T-helper 17 cell (primary cell): ENCODE results near the gene COG5. TPM values are rescaled to one million over a fixed set of nuclear protein-coding genes. Genes with fewer than 3 reads are reported as not detected.
"Not testable (repeated sequence)": the region's sequence is repeated elsewhere in the genome, so short reads cannot be mapped to it uniquely, and the experiment has no call there.

Experiments used
- ATAC-seq: fragments of 150-1000 bp; cut with Tn5 transposase; 2 replicates; pipeline ENCODE4 v1.10.0; 2021; ENCODE audit warnings: mild to moderate bottlenecking, moderate library complexity
- DNase-seq, 3 donors: peaks; one replicate each; pipeline versions ENCODE4 v3.0.0 to v3.0.0-alpha.2; 2020 to 2021
- H3K9me3 ChIP-seq: one replicate; pipeline ENCODE4 v1.7.0; 2013; ENCODE audit warnings: low read length, mild to moderate bottlenecking; ENCODE audit not compliant: control insufficient read depth, poor library complexity, severe bottlenecking
- H3K27ac Mint-ChIP-seq: one replicate; pipeline ENCODE4 v1.8.0; 2022; ENCODE audit warnings: mild to moderate bottlenecking, moderate library complexity, mixed read lengths
- H3K27me3 Mint-ChIP-seq: one replicate; pipeline ENCODE4 v1.8.0; 2022; ENCODE audit warnings: mixed read lengths
- H3K36me3 Mint-ChIP-seq: one replicate; pipeline ENCODE4 v1.8.0; 2022; ENCODE audit warnings: low read depth, mixed read lengths
- H3K4me1 Mint-ChIP-seq: one replicate; pipeline ENCODE4 v1.8.0; 2022; ENCODE audit warnings: mild to moderate bottlenecking, mixed read lengths
- H3K4me3 Mint-ChIP-seq: one replicate; pipeline ENCODE4 v1.8.0; 2022; ENCODE audit warnings: mild to moderate bottlenecking, moderate library complexity, mixed read lengths
- total RNA-seq, 4 donors: library from RNA in 2 of 4; stranded (reverse) in 2 of 4; gene quantifications; one replicate each; pipeline ENCODE4 v1.2.3 and lab custom pipeline; 2022 to 2026

The COG5 gene
- total RNA-seq, 2 donors from 2014 or later: 54.8 to 87.4 TPM

GRCh38 chr7:107233981-107234380, 329.7 kb downstream of the COG5 start:
- peaks cover 4% of the 10 kb centered on the region for H3K36me3 Mint-ChIP-seq
- ATAC-seq (no peak), DNase-seq (no peak)
- H3K27me3 Mint-ChIP-seq: no peaks in the 10 kb centered on the region
- no peak overlapping the region for H3K27ac Mint-ChIP-seq
- no peak overlapping the region for H3K4me3 Mint-ChIP-seq
- H3K9me3 ChIP-seq: no peaks in the 10 kb centered on the region
- peaks cover 4% of the 10 kb centered on the region for H3K4me1 Mint-ChIP-seq

- ATAC-seq (no peak), DNase-seq (no peak)
- Mint-ChIP-seq H3K4me3 (no peak overlapping the region), H3K4me1 (peaks cover 4% of the 10 kb centered on the region), H3K27me3 (no peaks in the 10 kb centered on the region), H3K36me3 (peaks cover 4% of the 10 kb centered on the region), H3K27ac (no peak overlapping the region)
- H3K9me3 ChIP-seq: no peaks in the 10 kb centered on the region
Measured at GRCh38 chr7:107233174-107233573, 330.5 kb downstream of the COG5 start.

GRCh38 chr7:107232568-107233090, 331.1 kb downstream of the COG5 start:
- no peak for ATAC-seq
- no peak overlapping the region for H3K27ac Mint-ChIP-seq
- H3K4me1 Mint-ChIP-seq: peaks cover 2% of the 10 kb centered on the region
- DNase-seq: no peak
- H3K36me3 Mint-ChIP-seq: peaks cover 4% of the 10 kb centered on the region
- H3K9me3 ChIP-seq: no peaks in the 10 kb centered on the region
- no peaks in the 10 kb centered on the region for H3K27me3 Mint-ChIP-seq
- no peak overlapping the region for H3K4me3 Mint-ChIP-seq

- Mint-ChIP-seq H3K4me1 (no peaks in the 10 kb centered on the region), H3K27me3 (no peaks in the 10 kb centered on the region), H3K27ac (no peak overlapping the region), H3K36me3 (no peaks in the 10 kb centered on the region), H3K4me3 (no peak overlapping the region)
- H3K9me3 ChIP-seq: no peaks in the 10 kb centered on the region
- no peak for ATAC-seq
- no peak for DNase-seq
Measured at GRCh38 chr7:107230334-107230733, 333.4 kb downstream of the COG5 start.

GRCh38 chr7:107228291-107228690, 335.4 kb downstream of the COG5 start:
- no peaks in the 10 kb centered on the region for H3K9me3 ChIP-seq
- DNase-seq: no peak
- H3K36me3 Mint-ChIP-seq: no peaks in the 10 kb centered on the region
- H3K4me1 Mint-ChIP-seq: no peaks in the 10 kb centered on the region
- no peak overlapping the region for H3K4me3 Mint-ChIP-seq
- ATAC-seq: no peak
- no peaks in the 10 kb centered on the region for H3K27me3 Mint-ChIP-seq
- no peak overlapping the region for H3K27ac Mint-ChIP-seq

- no peak overlapping the region for H3K4me3 Mint-ChIP-seq
- peaks cover 4% of the 10 kb centered on the region for H3K36me3 Mint-ChIP-seq
- DNase-seq (no peak), ATAC-seq (no peak)
- peaks cover 4% of the 10 kb centered on the region for H3K4me1 Mint-ChIP-seq
- peak overlapping the region; percentile 27 for H3K27ac Mint-ChIP-seq
- H3K27me3 Mint-ChIP-seq: no peaks in the 10 kb centered on the region
- H3K9me3 ChIP-seq: no peaks in the 10 kb centered on the region
Measured at GRCh38 chr7:107224374-107225223, 339.1 kb downstream of the COG5 start.

GRCh38 chr7:107220806-107221205, 342.9 kb downstream of the COG5 start:
- DNase-seq, H3K27ac Mint-ChIP-seq, H3K36me3 Mint-ChIP-seq: not testable (repeated sequence)

GRCh38 chr7:107220356-107220755, 343.4 kb downstream of the COG5 start:
- no peak for ATAC-seq
- H3K36me3 Mint-ChIP-seq: peaks cover 6% of the 10 kb centered on the region

More at GRCh38 chr7:107220806-107221205, 342.9 kb downstream of the COG5 start:
- H3K4me3 Mint-ChIP-seq, H3K4me1 Mint-ChIP-seq, H3K27me3 Mint-ChIP-seq, ATAC-seq, H3K9me3 ChIP-seq: not testable (repeated sequence)

GRCh38 chr7:107219563-107220244, 344.0 kb downstream of the COG5 start:
- H3K27ac Mint-ChIP-seq: no peak overlapping the region
- H3K4me3 Mint-ChIP-seq: no peak overlapping the region
- DNase-seq (no peak), ATAC-seq (no peak)
- peaks cover 4% of the 10 kb centered on the region for H3K4me1 Mint-ChIP-seq
- no peaks in the 10 kb centered on the region for H3K27me3 Mint-ChIP-seq
- H3K36me3 Mint-ChIP-seq: peaks cover 6% of the 10 kb centered on the region
- no peaks in the 10 kb centered on the region for H3K9me3 ChIP-seq

More at GRCh38 chr7:107220356-107220755, 343.4 kb downstream of the COG5 start:
- Mint-ChIP-seq H3K27ac (no peak overlapping the region), H3K4me1 (peaks cover 4% of the 10 kb centered on the region), H3K4me3 (no peak overlapping the region), H3K27me3 (no peaks in the 10 kb centered on the region)
- DNase-seq: no peak
- no peaks in the 10 kb centered on the region for H3K9me3 ChIP-seq

GRCh38 chr7:107213945-107214344, 349.8 kb downstream of the COG5 start:
- Mint-ChIP-seq H3K4me3 (no peak overlapping the region), H3K36me3 (peaks cover 12% of the 10 kb centered on the region), H3K27me3 (no peaks in the 10 kb centered on the region), H3K4me1 (peaks cover 3% of the 10 kb centered on the region), H3K27ac (no peak overlapping the region)
- ATAC-seq: no peak
- H3K9me3 ChIP-seq: no peaks in the 10 kb centered on the region
- DNase-seq: no peak

- Mint-ChIP-seq H3K4me3 (no peak overlapping the region), H3K4me1 (peaks cover 3% of the 10 kb centered on the region), H3K27ac (no peak overlapping the region), H3K36me3 (peaks cover 12% of the 10 kb centered on the region), H3K27me3 (no peaks in the 10 kb centered on the region)
- no peaks in the 10 kb centered on the region for H3K9me3 ChIP-seq
- ATAC-seq: no peak
- DNase-seq: no peak
Measured at GRCh38 chr7:107213193-107213788, 350.4 kb downstream of the COG5 start.

- H3K4me1 Mint-ChIP-seq: peaks cover 3% of the 10 kb centered on the region
- DNase-seq (no peak), ATAC-seq (no peak)
- H3K27ac Mint-ChIP-seq: no peak overlapping the region
- H3K4me3 Mint-ChIP-seq: no peak overlapping the region
- H3K36me3 Mint-ChIP-seq: peaks cover 12% of the 10 kb centered on the region
- H3K27me3 Mint-ChIP-seq: no peaks in the 10 kb centered on the region
- H3K9me3 ChIP-seq: no peaks in the 10 kb centered on the region
Measured at GRCh38 chr7:107212725-107213124, 351.0 kb downstream of the COG5 start.

- peaks cover 12% of the 10 kb centered on the region for H3K36me3 Mint-ChIP-seq
- no peaks in the 10 kb centered on the region for H3K9me3 ChIP-seq
Measured at GRCh38 chr7:107210400-107210799, 353.3 kb downstream of the COG5 start.

More at GRCh38 chr7:107210400-107210799, 353.3 kb downstream of the COG5 start:
- no peak for DNase-seq
- Mint-ChIP-seq H3K27me3 (no peaks in the 10 kb centered on the region), H3K4me1 (peaks cover 3% of the 10 kb centered on the region), H3K27ac (no peak overlapping the region), H3K4me3 (no peak overlapping the region)
- ATAC-seq: no peak
